Right lobe of liver (tissue), 4 donors: ENCODE data around the gene DENND1B.

ENCODE experiments used
- POLR2A ChIP-seq: fragments of 450-650 bp; IDR thresholded peaks from one replicate; pipeline ENCODE4 v1.6.1; 2017; ENCODE audit warnings: antibody characterized with exemption, mild to moderate bottlenecking
- TF ChIP-seq, protein P1 (sequence below), 4 donors: fragments of 200-600 bp in 3 of 4; fragments of 450-650 bp in 1 of 4; IDR thresholded peaks; one replicate each; pipeline versions ENCODE4 v1.5.1 to v1.8.0; 2016 to 2022; ENCODE audit warnings: antibody characterized with exemption in 4 of 4, mild to moderate bottlenecking in 2 of 4
- donor health status: DM: no; HTN: no; CAD: no.
- donor health status: DM: no; HTN: no; CAD: no.
- donor health status: DM: no; HTN: yes; CAD: no.

GRCh38 chr1:197800379-197801110, 25.3 kb upstream of the DENND1B start:
- TF ChIP-seq, protein P1, sequence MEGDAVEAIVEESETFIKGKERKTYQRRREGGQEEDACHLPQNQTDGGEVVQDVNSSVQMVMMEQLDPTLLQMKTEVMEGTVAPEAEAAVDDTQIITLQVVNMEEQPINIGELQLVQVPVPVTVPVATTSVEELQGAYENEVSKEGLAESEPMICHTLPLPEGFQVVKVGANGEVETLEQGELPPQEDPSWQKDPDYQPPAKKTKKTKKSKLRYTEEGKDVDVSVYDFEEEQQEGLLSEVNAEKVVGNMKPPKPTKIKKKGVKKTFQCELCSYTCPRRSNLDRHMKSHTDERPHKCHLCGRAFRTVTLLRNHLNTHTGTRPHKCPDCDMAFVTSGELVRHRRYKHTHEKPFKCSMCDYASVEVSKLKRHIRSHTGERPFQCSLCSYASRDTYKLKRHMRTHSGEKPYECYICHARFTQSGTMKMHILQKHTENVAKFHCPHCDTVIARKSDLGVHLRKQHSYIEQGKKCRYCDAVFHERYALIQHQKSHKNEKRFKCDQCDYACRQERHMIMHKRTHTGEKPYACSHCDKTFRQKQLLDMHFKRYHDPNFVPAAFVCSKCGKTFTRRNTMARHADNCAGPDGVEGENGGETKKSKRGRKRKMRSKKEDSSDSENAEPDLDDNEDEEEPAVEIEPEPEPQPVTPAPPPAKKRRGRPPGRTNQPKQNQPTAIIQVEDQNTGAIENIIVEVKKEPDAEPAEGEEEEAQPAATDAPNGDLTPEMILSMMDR (IDR thresholded peaks at IDR 0.05), result no peak
- TF ChIP-seq POLR2A, result no peak
